HG02588 (cell line): Measurements from ENCODE around the gene FMNL2.

Experiments used
- ATAC-seq: cut with Tn5 transposase; IDR thresholded peaks from one replicate; pipeline ENCODE4 v1.9.1; 2021; ENCODE audit warnings: mild to moderate bottlenecking, moderate library complexity; ENCODE audit not compliant: unreplicated experiment

Gene FMNL2

GRCh38 chr2:152632736-152633135, 297.8 kb downstream of the FMNL2 start:
- no peak for ATAC-seq

GRCh38 chr2:152635635-152636298, 300.8 kb downstream of the FMNL2 start:
- no peak for ATAC-seq

- ATAC-seq, result no peak
Measured at GRCh38 chr2:152637251-152637650, 302.3 kb downstream of the FMNL2 start.

- ATAC-seq, result no peak
Measured at GRCh38 chr2:152638056-152638455, 303.1 kb downstream of the FMNL2 start.

GRCh38 chr2:152638590-152638989, 303.6 kb downstream of the FMNL2 start:
- no peak for ATAC-seq

- no peak for ATAC-seq
Measured at GRCh38 chr2:152644189-152644873, 309.4 kb downstream of the FMNL2 start.

- no peak for ATAC-seq
Measured at GRCh38 chr2:152646264-152646663, 311.3 kb downstream of the FMNL2 start.

- ATAC-seq, result no peak
Measured at GRCh38 chr2:152646775-152647174, 311.8 kb downstream of the FMNL2 start.

GRCh38 chr2:152647552-152647951, 312.6 kb downstream of the FMNL2 start:
- ATAC-seq, result no peak

- no peak for ATAC-seq
Measured at GRCh38 chr2:152648336-152648735, 313.4 kb downstream of the FMNL2 start.

GRCh38 chr2:152649997-152650396, 315.0 kb downstream of the FMNL2 start:
- no peak for ATAC-seq

- ATAC-seq, result no peak
Measured at GRCh38 chr2:152650768-152651371, 315.9 kb downstream of the FMNL2 start.

GRCh38 chr2:152651834-152652233, 316.9 kb downstream of the FMNL2 start:
- no peak for ATAC-seq

- ATAC-seq, result no peak
Measured at GRCh38 chr2:152655880-152656279, 320.9 kb downstream of the FMNL2 start.

GRCh38 chr2:152657043-152657442, 322.1 kb downstream of the FMNL2 start:
- ATAC-seq, result no peak

- ATAC-seq, result no peak
Measured at GRCh38 chr2:152658221-152658620, 323.2 kb downstream of the FMNL2 start.

- no peak for ATAC-seq
Measured at GRCh38 chr2:152661076-152661475, 326.1 kb downstream of the FMNL2 start.

- no peak for ATAC-seq
Measured at GRCh38 chr2:152664725-152665124, 329.8 kb downstream of the FMNL2 start.

GRCh38 chr2:152674334-152674733, 339.4 kb downstream of the FMNL2 start:
- ATAC-seq, result no peak

- no peak for ATAC-seq
Measured at GRCh38 chr2:152676461-152676860, 341.5 kb downstream of the FMNL2 start.

- no peak for ATAC-seq
Measured at GRCh38 chr2:152678808-152679207, 343.8 kb downstream of the FMNL2 start.

GRCh38 chr2:152682663-152683062, 347.7 kb downstream of the FMNL2 start:
- no peak for ATAC-seq
